GM12878 (cell line): ENCODE data around the gene RAPGEF1. TPM values are rescaled to one million over a fixed set of nuclear protein-coding genes. Genes with fewer than 3 reads are reported as not detected.

ENCODE experiments used
- CHD2 ChIP-seq: IDR thresholded peaks from 2 replicates; pipeline ENCODE4 v1.6.1; 2011; ENCODE audit warnings: low read depth, low read length, improper control_type of control experiment, borderline replicate concordance
- ESRRA ChIP-seq: IDR thresholded peaks from 2 replicates; pipeline ENCODE4 v1.6.1; 2012; ENCODE audit warnings: mild to moderate bottlenecking, low read length, improper control_type of control experiment
- FOXK2 ChIP-seq: fragments of 450-650 bp; IDR thresholded peaks from 2 replicates; pipeline ENCODE4 v1.6.1; 2017; ENCODE audit warnings: mild to moderate bottlenecking, moderate library complexity
- IRF3 ChIP-seq: fragments of 450-650 bp; IDR thresholded peaks from 2 replicates; pipeline ENCODE4 v1.6.1; 2014; ENCODE audit warnings: mild to moderate bottlenecking
- KDM1A ChIP-seq: fragments of 200-600 bp; sonication (generic); IDR thresholded peaks from 2 replicates; pipeline ENCODE4 v1.6.1; 2016; ENCODE audit warnings: borderline replicate concordance
- LARP7 ChIP-seq: fragments of 450-650 bp; IDR thresholded peaks from 2 replicates; pipeline ENCODE4 v1.6.1; 2017; ENCODE audit warnings: mild to moderate bottlenecking
- MEF2A ChIP-seq: IDR thresholded peaks from 2 replicates; pipeline ENCODE4 v1.6.1; 2011; ENCODE audit warnings: low read depth, mild to moderate bottlenecking, low read length, moderate library complexity; ENCODE audit not compliant: insufficient read depth
- MLLT1 ChIP-seq: fragments of 450-650 bp; IDR thresholded peaks from 2 replicates; pipeline ENCODE4 v1.6.1; 2016; ENCODE audit warnings: mild to moderate bottlenecking
- MYB ChIP-seq: fragments of 150-350 bp; IDR thresholded peaks from 2 replicates; pipeline ENCODE4 v1.6.1; 2014; ENCODE audit warnings: mild to moderate bottlenecking, low read depth, low read length, borderline replicate concordance
- PKNOX1 ChIP-seq: fragments of 450-650 bp; IDR thresholded peaks from 2 replicates; pipeline ENCODE4 v1.6.1; 2016; ENCODE audit warnings: mild to moderate bottlenecking
- POLR2A ChIP-seq: IDR thresholded peaks from 2 replicates; pipeline ENCODE4 v1.6.1; 2011; ENCODE audit warnings: low read depth, mild to moderate bottlenecking, low read length
- POLR2AphosphoS2 ChIP-seq: IDR thresholded peaks from 2 replicates; pipeline ENCODE4 v1.6.1; 2011; ENCODE audit warnings: low read depth, mild to moderate bottlenecking, low read length, improper control_type of control experiment, moderate library complexity
- RCOR1 ChIP-seq: conservative IDR thresholded peaks from 2 replicates; pipeline ENCODE4 v1.6.1; 2012; ENCODE audit warnings: low read depth, low read length, improper control_type of control experiment
- RFX5 ChIP-seq: IDR thresholded peaks from 2 replicates; pipeline ENCODE4 v1.6.1; 2011; ENCODE audit warnings: low read depth, low read length, improper control_type of control experiment
- SIN3A ChIP-seq: IDR thresholded peaks from 2 replicates; pipeline ENCODE4 v1.6.1; 2012; ENCODE audit warnings: low read depth, low read length, improper control_type of control experiment
- SMARCA5 ChIP-seq: fragments of 450-650 bp; IDR thresholded peaks from 2 replicates; pipeline ENCODE4 v1.6.1; 2017; ENCODE audit warnings: mild to moderate bottlenecking
- STAT1 ChIP-seq: fragments of 450-650 bp; conservative IDR thresholded peaks from 2 replicates; pipeline ENCODE4 v1.6.1; 2014; ENCODE audit warnings: antibody characterized with exemption, mild to moderate bottlenecking
- SUZ12 ChIP-seq: fragments of 200-600 bp; sonication (generic); IDR thresholded peaks from one replicate; pipeline ENCODE4 v1.6.1; 2018; ENCODE audit warnings: antibody characterized with exemption, mild to moderate bottlenecking; ENCODE audit not compliant: unreplicated experiment
- TCF3 ChIP-seq: IDR thresholded peaks from 2 replicates; pipeline ENCODE4 v1.6.1; 2012; ENCODE audit warnings: low read depth, mild to moderate bottlenecking, low read length, borderline replicate concordance; ENCODE audit not compliant: insufficient read depth
- USF1 ChIP-seq: IDR thresholded peaks from 2 replicates; pipeline ENCODE4 v1.6.1; 2011; ENCODE audit warnings: borderline replicate concordance, low read depth, mild to moderate bottlenecking, moderate library complexity, mixed read lengths, low read length; ENCODE audit not compliant: insufficient read depth; ENCODE audit errors: extremely low read length
- ZNF592 ChIP-seq: fragments of 450-650 bp; IDR thresholded peaks from 2 replicates; pipeline ENCODE4 v1.6.1; 2017; ENCODE audit warnings: mild to moderate bottlenecking, moderate library complexity
- ZNF622 ChIP-seq: fragments of 450-650 bp; IDR thresholded peaks from 2 replicates; pipeline ENCODE4 v1.6.1; 2017; ENCODE audit warnings: mild to moderate bottlenecking, inconsistent platforms
- ZSCAN29 ChIP-seq: fragments of 450-650 bp; IDR thresholded peaks from 2 replicates; pipeline ENCODE4 v1.6.1; 2017; ENCODE audit warnings: mild to moderate bottlenecking, moderate library complexity
- polyA plus RNA-seq, 11 experiments: library from polyadenylated mRNA; depleted of rRNA in 4 of 11; unstranded in 6 of 11; stranded (reverse) in 5 of 11; fragments of >200 nt; fragmentation: Nextera tagmentation in 4 of 11; fragmentation: Illumina TruSeq in 1 of 11; extraction: Ambion mirVana in 4 of 11; extraction: Trizol in 1 of 11; gene quantifications; 1 replicate in 1 of 11; 2 replicates in 10 of 11; pipeline versions ENCODE4 v1.2.1 to v1.2.3, GENCODE V29; 2011 to 2016; ENCODE audit warnings: inconsistent platforms in 2 of 11, missing spikeins in 2 of 11, low read depth in 1 of 11
- total RNA-seq, 4 experiments: library from RNA; depleted of rRNA in 3 of 4; stranded (reverse); fragments of >200 nt in 3 of 4; fragmentation: Illumina TruSeq in 1 of 4; extraction: Trizol in 1 of 4; gene quantifications; 2 replicates each; pipeline versions ENCODE4 v1.2.1 to v1.2.3, GENCODE V29; 2013 to 2021

RAPGEF1 gene
- total and polyA plus RNA-seq, 10 of the 15 experiments (the other 5 are each of a cell fraction or from before 2014, with no cell fraction given): 0.42 to 113 (median 45.9) TPM

- no peak for TF ChIP-seq ZNF592
- TF ChIP-seq MEF2A: no peak
- TF ChIP-seq SUZ12: no peak
- TF ChIP-seq KDM1A: no peak
- no peak; the same call in 1 of the 2 replicates for TF ChIP-seq POLR2A
- no peak for TF ChIP-seq SIN3A
- no peak for TF ChIP-seq ZNF622
- TF ChIP-seq ZSCAN29: no peak
- no peak for TF ChIP-seq SMARCA5
- no peak for TF ChIP-seq PKNOX1
- no peak for TF ChIP-seq RFX5
- TF ChIP-seq RCOR1: no peak
- 0 out of 2 replicates have a peak, but pooled peaks have one; percentile 60 for TF ChIP-seq MLLT1
- TF ChIP-seq TCF3: no peak
- TF ChIP-seq LARP7: no peak
- TF ChIP-seq STAT1: no peak
- TF ChIP-seq POLR2AphosphoS2: no peak
- TF ChIP-seq CHD2: peak; percentile 22; the same call in 1 of the 2 replicates
- no peak for TF ChIP-seq IRF3
- TF ChIP-seq USF1: no peak
- TF ChIP-seq ESRRA: no peak
- no peak for TF ChIP-seq FOXK2
- no peak for TF ChIP-seq MYB
These were observed 83.4 kb downstream of the RAPGEF1 start (continued) for GRCh38 chr9:131656356-131657036.
